NB4 (cell line): Measurements from ENCODE around the gene CAVIN1.

ENCODE experiments used
- CTCF ChIP-seq: IDR thresholded peaks from one replicate; pipeline ENCODE4 v1.5.1; 2012; ENCODE audit warnings: low read depth, low read length
- MAX ChIP-seq: IDR thresholded peaks from 2 replicates; pipeline ENCODE4 v1.6.1; 2011; ENCODE audit warnings: low read depth, low read length
- POLR2A ChIP-seq: IDR thresholded peaks from 2 replicates; pipeline ENCODE4 v1.6.1; 2011; ENCODE audit warnings: mild to moderate bottlenecking; ENCODE audit not compliant: insufficient read length; ENCODE audit errors: extremely low read depth

- TF ChIP-seq CTCF = no peak
- no peak for TF ChIP-seq POLR2A
- no peak for TF ChIP-seq MAX
These were observed 16.3 kb downstream of the CAVIN1 start for GRCh38 chr17:42406615-42407288.
